BE2C (cell line): Measurements from ENCODE around the gene MCU.

Source experiments
- DNase-seq: peaks from one replicate; pipeline ENCODE4 v3.0.0-alpha.2; 2020
- H3K27me3 ChIP-seq: fragments of 250-450 bp; sonication (Bioruptor Pico); 2 replicates; pipeline ENCODE4 v1.5.1; 2020; ENCODE audit warnings: mild to moderate bottlenecking
- H3K36me3 ChIP-seq: fragments of 250-450 bp; sonication (Bioruptor Pico); 2 replicates; pipeline ENCODE4 v1.5.1; 2020; ENCODE audit warnings: mild to moderate bottlenecking
- H3K4me1 ChIP-seq: fragments of 250-450 bp; sonication (Bioruptor Pico); 2 replicates; pipeline ENCODE4 v1.5.1; 2020
- H3K4me3 ChIP-seq: 2 replicates; pipeline ENCODE4 v1.5.1; 2011; ENCODE audit warnings: low read depth, low read length
- H3K9me3 ChIP-seq: fragments of 250-450 bp; sonication (Bioruptor Pico); 2 replicates; pipeline ENCODE4 v1.5.1; 2020
- CTCF ChIP-seq: IDR thresholded peaks from 2 replicates; pipeline ENCODE4 v1.5.1; 2012; ENCODE audit warnings: mild to moderate bottlenecking, low read depth, low read length

Gene MCU

GRCh38 chr10:72932259-72933015, 240.5 kb downstream of the MCU start:
- DNase-seq = no peak
- Histone ChIP-seq H3K4me1 (no peaks in the 10 kb centered on the region), H3K9me3 (no peaks in the 10 kb centered on the region), H3K27me3 (no peaks in the 10 kb centered on the region), H3K36me3 (no peaks in the 10 kb centered on the region), H3K4me3 (no peak overlapping the region)
- TF ChIP-seq CTCF = no peak

- DNase-seq = no peak
- Histone ChIP-seq H3K4me1 (no peaks in the 10 kb centered on the region), H3K27me3 (no peaks in the 10 kb centered on the region), H3K36me3 (no peaks in the 10 kb centered on the region), H3K4me3 (no peak overlapping the region), H3K9me3 (no peaks in the 10 kb centered on the region)
- TF ChIP-seq CTCF = no peak
These were observed 243.4 kb downstream of the MCU start for GRCh38 chr10:72935361-72935760.
